Mesothelial cell of epicardium (in vitro differentiated cells): Measurements from ENCODE around the gene DPH5. TPM values are rescaled to one million over a fixed set of nuclear protein-coding genes. Genes with fewer than 3 reads are reported as not detected.

Source experiments
- DNase-seq, 2 experiments: peaks; one replicate each; pipeline ENCODE4 v3.0.0; 2021; ENCODE audit warnings: low spot score in 2 of 2; ENCODE audit not compliant: unreplicated experiment in 2 of 2
- H3K27ac Mint-ChIP-seq: 2 replicates; pipeline ENCODE4 v1.8.0; 2021; ENCODE audit warnings: mixed read lengths
- H3K27me3 Mint-ChIP-seq: 2 replicates; pipeline ENCODE4 v1.8.0; 2021; ENCODE audit warnings: low read depth, mixed read lengths
- H3K36me3 Mint-ChIP-seq: 2 replicates; pipeline ENCODE4 v1.8.0; 2021; ENCODE audit warnings: mixed read lengths
- H3K4me1 Mint-ChIP-seq: 2 replicates; pipeline ENCODE4 v1.8.0; 2021; ENCODE audit warnings: mixed read lengths
- H3K4me3 Mint-ChIP-seq: 2 replicates; pipeline ENCODE4 v1.8.0; 2021; ENCODE audit warnings: mild to moderate bottlenecking, moderate library complexity, mixed read lengths
- H3K9me3 Mint-ChIP-seq: 2 replicates; pipeline ENCODE4 v1.8.0; 2021; ENCODE audit warnings: mixed read lengths
- CTCF ChIP-seq: fragments of 200-600 bp; sonication (generic); IDR thresholded peaks from one replicate; pipeline ENCODE4 v1.5.0; 2021; ENCODE audit warnings: antibody characterized with exemption; ENCODE audit not compliant: unreplicated experiment
- total RNA-seq: library from RNA; stranded (reverse); gene quantifications from 3 replicates; pipeline ENCODE4 v1.2.1, GENCODE V29; 2021

The DPH5 gene
- total RNA-seq, 1 donor from 2014 or later, result 61.7 TPM

- no peaks in the 10 kb centered on the region for H3K9me3 Mint-ChIP-seq
- no peak overlapping the region for H3K27ac Mint-ChIP-seq
- DNase-seq, result no peak
- H3K4me1 Mint-ChIP-seq, result peaks cover 10% of the 10 kb centered on the region
- TF ChIP-seq CTCF, result no peak
- H3K4me3 Mint-ChIP-seq, result no peak overlapping the region
- peaks cover 18% of the 10 kb centered on the region for H3K36me3 Mint-ChIP-seq
- H3K27me3 Mint-ChIP-seq, result no peaks in the 10 kb centered on the region
Measured at GRCh38 chr1:100969327-100969726, 56.3 kb downstream of the DPH5 start.

GRCh38 chr1:100968621-100969020 lies 57.0 kb downstream of the DPH5 start:
- no peak overlapping the region for H3K4me3 Mint-ChIP-seq
- TF ChIP-seq CTCF, result no peak
- DNase-seq, result no peak
- H3K36me3 Mint-ChIP-seq, result peaks cover 16% of the 10 kb centered on the region
- H3K9me3 Mint-ChIP-seq, result no peaks in the 10 kb centered on the region
- H3K4me1 Mint-ChIP-seq, result peaks cover 10% of the 10 kb centered on the region
- no peaks in the 10 kb centered on the region for H3K27me3 Mint-ChIP-seq
- H3K27ac Mint-ChIP-seq, result no peak overlapping the region

- peaks cover 19% of the 10 kb centered on the region for H3K36me3 Mint-ChIP-seq
- no peaks in the 10 kb centered on the region for H3K27me3 Mint-ChIP-seq
- H3K9me3 Mint-ChIP-seq, result no peaks in the 10 kb centered on the region
- no peak for TF ChIP-seq CTCF
- no peak for DNase-seq
- no peak overlapping the region for H3K27ac Mint-ChIP-seq
- H3K4me3 Mint-ChIP-seq, result no peak overlapping the region
- peaks cover 2% of the 10 kb centered on the region for H3K4me1 Mint-ChIP-seq
Measured at GRCh38 chr1:100960098-100960497, 65.5 kb downstream of the DPH5 start.

- no peaks in the 10 kb centered on the region for H3K27me3 Mint-ChIP-seq
- no peak for DNase-seq
- H3K4me1 Mint-ChIP-seq, result peaks cover 2% of the 10 kb centered on the region
- no peaks in the 10 kb centered on the region for H3K9me3 Mint-ChIP-seq
- peaks cover 19% of the 10 kb centered on the region for H3K36me3 Mint-ChIP-seq
- H3K27ac Mint-ChIP-seq, result no peak overlapping the region
- no peak overlapping the region for H3K4me3 Mint-ChIP-seq
- TF ChIP-seq CTCF, result no peak
Measured at GRCh38 chr1:100959502-100960060, 66.0 kb downstream of the DPH5 start.

- TF ChIP-seq CTCF, result no peak
- Mint-ChIP-seq H3K4me1 (peaks cover 10% of the 10 kb centered on the region), H3K27me3 (no peaks in the 10 kb centered on the region), H3K36me3 (peaks cover 23% of the 10 kb centered on the region), H3K4me3 (no peak overlapping the region), H3K27ac (peak overlapping the region; percentile 67), H3K9me3 (no peaks in the 10 kb centered on the region)
- DNase-seq, result no peak
Measured at GRCh38 chr1:100955322-100955721, 70.3 kb downstream of the DPH5 start.
